Measurements from ENCODE around the gene PODN.

GRCh38 chr1:53115403-53116306, 53.6 kb downstream of the PODN start:
- TF ChIP-seq, protein P1, sequence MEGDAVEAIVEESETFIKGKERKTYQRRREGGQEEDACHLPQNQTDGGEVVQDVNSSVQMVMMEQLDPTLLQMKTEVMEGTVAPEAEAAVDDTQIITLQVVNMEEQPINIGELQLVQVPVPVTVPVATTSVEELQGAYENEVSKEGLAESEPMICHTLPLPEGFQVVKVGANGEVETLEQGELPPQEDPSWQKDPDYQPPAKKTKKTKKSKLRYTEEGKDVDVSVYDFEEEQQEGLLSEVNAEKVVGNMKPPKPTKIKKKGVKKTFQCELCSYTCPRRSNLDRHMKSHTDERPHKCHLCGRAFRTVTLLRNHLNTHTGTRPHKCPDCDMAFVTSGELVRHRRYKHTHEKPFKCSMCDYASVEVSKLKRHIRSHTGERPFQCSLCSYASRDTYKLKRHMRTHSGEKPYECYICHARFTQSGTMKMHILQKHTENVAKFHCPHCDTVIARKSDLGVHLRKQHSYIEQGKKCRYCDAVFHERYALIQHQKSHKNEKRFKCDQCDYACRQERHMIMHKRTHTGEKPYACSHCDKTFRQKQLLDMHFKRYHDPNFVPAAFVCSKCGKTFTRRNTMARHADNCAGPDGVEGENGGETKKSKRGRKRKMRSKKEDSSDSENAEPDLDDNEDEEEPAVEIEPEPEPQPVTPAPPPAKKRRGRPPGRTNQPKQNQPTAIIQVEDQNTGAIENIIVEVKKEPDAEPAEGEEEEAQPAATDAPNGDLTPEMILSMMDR (IDR thresholded peaks at IDR 0.05), result no peak
- no peak for TF ChIP-seq POLR2A (IDR thresholded peaks at IDR 0.05)
